Upper lobe of left lung (tissue), 4 donors: Measurements from ENCODE around the gene NPBWR2.

Experiments
- POLR2A ChIP-seq, 4 donors: fragments of 450-650 bp; IDR thresholded peaks; one replicate each; pipeline ENCODE4 v1.5.1; 2016 to 2017; ENCODE audit warnings: antibody characterized with exemption in 4 of 4, mild to moderate bottlenecking in 2 of 4
- TF ChIP-seq, protein P1 (sequence below), 6 experiments: fragments of 450-650 bp in 4 of 6; fragments of 200-600 bp in 2 of 6; sonication (generic) in 2 of 6; IDR thresholded peaks; one replicate each; pipeline ENCODE4 v1.5.1; 2016 to 2019; ENCODE audit warnings: antibody characterized with exemption in 6 of 6

GRCh38 chr20:64100946-64101688, 6.2 kb downstream of the NPBWR2 start:
- TF ChIP-seq, protein P1, sequence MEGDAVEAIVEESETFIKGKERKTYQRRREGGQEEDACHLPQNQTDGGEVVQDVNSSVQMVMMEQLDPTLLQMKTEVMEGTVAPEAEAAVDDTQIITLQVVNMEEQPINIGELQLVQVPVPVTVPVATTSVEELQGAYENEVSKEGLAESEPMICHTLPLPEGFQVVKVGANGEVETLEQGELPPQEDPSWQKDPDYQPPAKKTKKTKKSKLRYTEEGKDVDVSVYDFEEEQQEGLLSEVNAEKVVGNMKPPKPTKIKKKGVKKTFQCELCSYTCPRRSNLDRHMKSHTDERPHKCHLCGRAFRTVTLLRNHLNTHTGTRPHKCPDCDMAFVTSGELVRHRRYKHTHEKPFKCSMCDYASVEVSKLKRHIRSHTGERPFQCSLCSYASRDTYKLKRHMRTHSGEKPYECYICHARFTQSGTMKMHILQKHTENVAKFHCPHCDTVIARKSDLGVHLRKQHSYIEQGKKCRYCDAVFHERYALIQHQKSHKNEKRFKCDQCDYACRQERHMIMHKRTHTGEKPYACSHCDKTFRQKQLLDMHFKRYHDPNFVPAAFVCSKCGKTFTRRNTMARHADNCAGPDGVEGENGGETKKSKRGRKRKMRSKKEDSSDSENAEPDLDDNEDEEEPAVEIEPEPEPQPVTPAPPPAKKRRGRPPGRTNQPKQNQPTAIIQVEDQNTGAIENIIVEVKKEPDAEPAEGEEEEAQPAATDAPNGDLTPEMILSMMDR (IDR thresholded peaks at IDR 0.05), result no peak
- TF ChIP-seq POLR2A (IDR thresholded peaks at IDR 0.05), result no peak
